ENCODE results near the gene RIPK3. TPM values are rescaled to one million over a fixed set of nuclear protein-coding genes. Genes with fewer than 3 reads are reported as not detected.

Gene RIPK3
- total and polyA plus RNA-seq, 2 experiments from 2014 or later: 0.32 to 1.5 TPM

GRCh38 chr14:24315243-24315806, 24.5 kb downstream of the RIPK3 start:
- Mint-ChIP-seq H3K4me1 (peaks cover 2% of the 10 kb centered on the region; the same call in 2 of the 3 replicates), H3K36me3 (ENCODE audit: low read depth) (no peaks in the 10 kb centered on the region; the same call in 1 of the 3 replicates), H3K27me3 (ENCODE audit: insufficient read depth, low read depth, poor library complexity) (peaks cover 46% of the 10 kb centered on the region), H3K27ac (no peak overlapping the region), H3K9me3 (no peaks in the 10 kb centered on the region), H3K4me3 (no peak overlapping the region; the same call in 2 of the 3 replicates)
- Histone ChIP-seq H3K27ac (ENCODE audit: low read depth) (no peak overlapping the region), H3K36me3 (ENCODE audit: insufficient read depth) (no peaks in the 10 kb centered on the region), H3K4me3 (no peak overlapping the region), H3K4me1 (ENCODE audit: insufficient read depth) (0 out of 2 replicates have a peak, but pooled peaks cover under 1% of the 10 kb centered on the region), H2AFZ (no peak overlapping the region), H3K27me3 (ENCODE audit: insufficient read depth) (peaks cover 58% of the 10 kb centered on the region), H4K20me1 (replicated peaks; ENCODE audit: insufficient read depth) (no peaks in the 10 kb centered on the region), H3K79me2 (replicated peaks; ENCODE audit: insufficient read depth) (no peaks in the 10 kb centered on the region), H3F3A (replicated peaks; ENCODE audit: low read depth) (no peaks in the 10 kb centered on the region), H3K9me2 (ENCODE audit: insufficient read depth) (no peaks in the 10 kb centered on the region), H3K4me2 (no peak overlapping the region)
- no peak for DNase-seq (ENCODE audit: low spot score)
- no peak for ATAC-seq
- TF ChIP-seq NANOG (IDR thresholded peaks at IDR 0.05; ENCODE audit: borderline replicate concordance): no peak
- no peak for TF ChIP-seq CTCF (conservative IDR thresholded peaks at IDR 0.05; ENCODE audit: low read depth in 2 of 2)
- no peak for TF ChIP-seq EZH2phosphoT487 (IDR thresholded peaks at IDR 0.05; ENCODE audit: unreplicated experiment)
- TF ChIP-seq EZH2 (IDR thresholded peaks at IDR 0.05; ENCODE audit: low read depth, unreplicated experiment): no peak
- no peak for TF ChIP-seq REST (IDR thresholded peaks at IDR 0.05; ENCODE audit: unreplicated experiment)

GRCh38 chr14:24314377-24315193, 25.2 kb downstream of the RIPK3 start:
- H3K27me3 Mint-ChIP-seq (ENCODE audit: insufficient read depth, low read depth, poor library complexity): peaks cover 51% of the 10 kb centered on the region
- H3K9me3 Mint-ChIP-seq: no peaks in the 10 kb centered on the region
- peaks cover 2% of the 10 kb centered on the region; the same call in 2 of the 3 replicates for H3K36me3 Mint-ChIP-seq (ENCODE audit: low read depth)
- Histone ChIP-seq H3K4me1 (ENCODE audit: insufficient read depth) (peaks cover 4% of the 10 kb centered on the region; the same call in 1 of the 2 replicates), H3K79me2 (replicated peaks; ENCODE audit: insufficient read depth) (no peaks in the 10 kb centered on the region), H3K27me3 (ENCODE audit: insufficient read depth) (peaks cover 51% of the 10 kb centered on the region), H3K4me3 (no peak overlapping the region), H3K27ac (ENCODE audit: low read depth) (no peak overlapping the region), H3F3A (replicated peaks; ENCODE audit: low read depth) (no peaks in the 10 kb centered on the region), H3K36me3 (ENCODE audit: insufficient read depth) (no peaks in the 10 kb centered on the region), H3K9me2 (ENCODE audit: insufficient read depth) (no peaks in the 10 kb centered on the region), H2AFZ (no peak overlapping the region), H4K20me1 (replicated peaks; ENCODE audit: insufficient read depth) (no peaks in the 10 kb centered on the region), H3K4me2 (no peak overlapping the region)
- DNase-seq (ENCODE audit: low spot score) (no peak), ATAC-seq (no peak)
- peaks cover 7% of the 10 kb centered on the region; the same call in 2 of the 3 replicates for H3K4me1 Mint-ChIP-seq
- H3K4me3 Mint-ChIP-seq: no peak overlapping the region; the same call in 2 of the 3 replicates
- no peak overlapping the region for H3K27ac Mint-ChIP-seq
- TF ChIP-seq JUNB (IDR thresholded peaks at IDR 0.05; ENCODE audit: unreplicated experiment): no peak
- TF ChIP-seq NANOG (IDR thresholded peaks at IDR 0.05; ENCODE audit: borderline replicate concordance): no peak
- no peak for TF ChIP-seq EZH2phosphoT487 (IDR thresholded peaks at IDR 0.05; ENCODE audit: unreplicated experiment)
- no peak for TF ChIP-seq ETS1 (IDR thresholded peaks at IDR 0.05)
